Measurements from ENCODE around the gene ZNF195.

DNA sequence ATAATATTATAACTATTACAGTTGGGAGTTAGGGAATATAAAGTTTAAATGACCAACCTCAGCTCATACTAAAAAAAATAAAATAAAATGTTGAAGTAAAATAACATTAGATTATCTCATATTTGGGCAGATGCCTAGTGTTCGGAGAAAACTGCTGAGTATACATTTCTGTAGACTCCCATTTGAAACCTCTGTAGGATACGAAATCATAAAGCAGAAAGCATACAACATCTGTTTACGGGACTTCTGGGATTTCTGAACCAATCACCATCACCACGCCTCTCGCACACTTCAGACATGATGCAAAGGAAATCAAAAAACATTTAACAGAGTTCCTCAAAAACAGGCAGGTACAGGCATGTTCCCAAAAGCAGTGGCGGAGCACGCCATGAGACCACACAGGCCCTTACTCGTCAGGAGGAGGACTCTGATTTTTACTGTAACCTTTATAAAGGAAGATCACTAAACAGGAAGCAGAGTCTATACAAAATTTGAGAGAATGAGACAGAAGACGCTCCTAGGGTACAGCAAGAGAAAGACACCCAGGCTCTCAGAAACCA lies 8.6 kb downstream of the ZNF195 start:
- no peak for TF ChIP-seq ZNF274 (IDR thresholded peaks at IDR 0.05; ENCODE audit: low read length)
- TF ChIP-seq ZNF274 (tag by site-specific recombination; IDR thresholded peaks at IDR 0.05; ENCODE audit: borderline replicate concordance): no peak
- TF ChIP-seq, protein P1, sequence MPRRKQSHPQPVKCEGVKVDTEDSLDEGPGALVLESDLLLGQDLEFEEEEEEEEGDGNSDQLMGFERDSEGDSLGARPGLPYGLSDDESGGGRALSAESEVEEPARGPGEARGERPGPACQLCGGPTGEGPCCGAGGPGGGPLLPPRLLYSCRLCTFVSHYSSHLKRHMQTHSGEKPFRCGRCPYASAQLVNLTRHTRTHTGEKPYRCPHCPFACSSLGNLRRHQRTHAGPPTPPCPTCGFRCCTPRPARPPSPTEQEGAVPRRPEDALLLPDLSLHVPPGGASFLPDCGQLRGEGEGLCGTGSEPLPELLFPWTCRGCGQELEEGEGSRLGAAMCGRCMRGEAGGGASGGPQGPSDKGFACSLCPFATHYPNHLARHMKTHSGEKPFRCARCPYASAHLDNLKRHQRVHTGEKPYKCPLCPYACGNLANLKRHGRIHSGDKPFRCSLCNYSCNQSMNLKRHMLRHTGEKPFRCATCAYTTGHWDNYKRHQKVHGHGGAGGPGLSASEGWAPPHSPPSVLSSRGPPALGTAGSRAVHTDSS (tag by site-specific recombination; IDR thresholded peaks at IDR 0.05): no peak
- TF ChIP-seq ZNF311 (tag by site-specific recombination; IDR thresholded peaks at IDR 0.05; ENCODE audit: borderline replicate concordance): no peak
- no peak for TF ChIP-seq SP2 (tag by site-specific recombination; IDR thresholded peaks at IDR 0.05)
- TF ChIP-seq, protein P2, sequence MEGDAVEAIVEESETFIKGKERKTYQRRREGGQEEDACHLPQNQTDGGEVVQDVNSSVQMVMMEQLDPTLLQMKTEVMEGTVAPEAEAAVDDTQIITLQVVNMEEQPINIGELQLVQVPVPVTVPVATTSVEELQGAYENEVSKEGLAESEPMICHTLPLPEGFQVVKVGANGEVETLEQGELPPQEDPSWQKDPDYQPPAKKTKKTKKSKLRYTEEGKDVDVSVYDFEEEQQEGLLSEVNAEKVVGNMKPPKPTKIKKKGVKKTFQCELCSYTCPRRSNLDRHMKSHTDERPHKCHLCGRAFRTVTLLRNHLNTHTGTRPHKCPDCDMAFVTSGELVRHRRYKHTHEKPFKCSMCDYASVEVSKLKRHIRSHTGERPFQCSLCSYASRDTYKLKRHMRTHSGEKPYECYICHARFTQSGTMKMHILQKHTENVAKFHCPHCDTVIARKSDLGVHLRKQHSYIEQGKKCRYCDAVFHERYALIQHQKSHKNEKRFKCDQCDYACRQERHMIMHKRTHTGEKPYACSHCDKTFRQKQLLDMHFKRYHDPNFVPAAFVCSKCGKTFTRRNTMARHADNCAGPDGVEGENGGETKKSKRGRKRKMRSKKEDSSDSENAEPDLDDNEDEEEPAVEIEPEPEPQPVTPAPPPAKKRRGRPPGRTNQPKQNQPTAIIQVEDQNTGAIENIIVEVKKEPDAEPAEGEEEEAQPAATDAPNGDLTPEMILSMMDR (tag by site-specific recombination; IDR thresholded peaks at IDR 0.05): no peak
- TF ChIP-seq, protein P3, sequence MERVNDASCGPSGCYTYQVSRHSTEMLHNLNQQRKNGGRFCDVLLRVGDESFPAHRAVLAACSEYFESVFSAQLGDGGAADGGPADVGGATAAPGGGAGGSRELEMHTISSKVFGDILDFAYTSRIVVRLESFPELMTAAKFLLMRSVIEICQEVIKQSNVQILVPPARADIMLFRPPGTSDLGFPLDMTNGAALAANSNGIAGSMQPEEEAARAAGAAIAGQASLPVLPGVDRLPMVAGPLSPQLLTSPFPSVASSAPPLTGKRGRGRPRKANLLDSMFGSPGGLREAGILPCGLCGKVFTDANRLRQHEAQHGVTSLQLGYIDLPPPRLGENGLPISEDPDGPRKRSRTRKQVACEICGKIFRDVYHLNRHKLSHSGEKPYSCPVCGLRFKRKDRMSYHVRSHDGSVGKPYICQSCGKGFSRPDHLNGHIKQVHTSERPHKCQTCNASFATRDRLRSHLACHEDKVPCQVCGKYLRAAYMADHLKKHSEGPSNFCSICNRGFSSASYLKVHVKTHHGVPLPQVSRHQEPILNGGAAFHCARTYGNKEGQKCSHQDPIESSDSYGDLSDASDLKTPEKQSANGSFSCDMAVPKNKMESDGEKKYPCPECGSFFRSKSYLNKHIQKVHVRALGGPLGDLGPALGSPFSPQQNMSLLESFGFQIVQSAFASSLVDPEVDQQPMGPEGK (tag by site-specific recombination; IDR thresholded peaks at IDR 0.05): no peak
- no peak for TF ChIP-seq KLF7 (tag by site-specific recombination; IDR thresholded peaks at IDR 0.05; ENCODE audit: borderline replicate concordance)
- no peak for TF ChIP-seq ZNF24 (tag by site-specific recombination; IDR thresholded peaks at IDR 0.05)
- TF ChIP-seq, protein P4, sequence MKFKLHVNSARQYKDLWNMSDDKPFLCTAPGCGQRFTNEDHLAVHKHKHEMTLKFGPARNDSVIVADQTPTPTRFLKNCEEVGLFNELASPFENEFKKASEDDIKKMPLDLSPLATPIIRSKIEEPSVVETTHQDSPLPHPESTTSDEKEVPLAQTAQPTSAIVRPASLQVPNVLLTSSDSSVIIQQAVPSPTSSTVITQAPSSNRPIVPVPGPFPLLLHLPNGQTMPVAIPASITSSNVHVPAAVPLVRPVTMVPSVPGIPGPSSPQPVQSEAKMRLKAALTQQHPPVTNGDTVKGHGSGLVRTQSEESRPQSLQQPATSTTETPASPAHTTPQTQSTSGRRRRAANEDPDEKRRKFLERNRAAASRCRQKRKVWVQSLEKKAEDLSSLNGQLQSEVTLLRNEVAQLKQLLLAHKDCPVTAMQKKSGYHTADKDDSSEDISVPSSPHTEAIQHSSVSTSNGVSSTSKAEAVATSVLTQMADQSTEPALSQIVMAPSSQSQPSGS (tag by site-specific recombination; IDR thresholded peaks at IDR 0.05; ENCODE audit: low read depth): no peak
- TF ChIP-seq, protein P5, sequence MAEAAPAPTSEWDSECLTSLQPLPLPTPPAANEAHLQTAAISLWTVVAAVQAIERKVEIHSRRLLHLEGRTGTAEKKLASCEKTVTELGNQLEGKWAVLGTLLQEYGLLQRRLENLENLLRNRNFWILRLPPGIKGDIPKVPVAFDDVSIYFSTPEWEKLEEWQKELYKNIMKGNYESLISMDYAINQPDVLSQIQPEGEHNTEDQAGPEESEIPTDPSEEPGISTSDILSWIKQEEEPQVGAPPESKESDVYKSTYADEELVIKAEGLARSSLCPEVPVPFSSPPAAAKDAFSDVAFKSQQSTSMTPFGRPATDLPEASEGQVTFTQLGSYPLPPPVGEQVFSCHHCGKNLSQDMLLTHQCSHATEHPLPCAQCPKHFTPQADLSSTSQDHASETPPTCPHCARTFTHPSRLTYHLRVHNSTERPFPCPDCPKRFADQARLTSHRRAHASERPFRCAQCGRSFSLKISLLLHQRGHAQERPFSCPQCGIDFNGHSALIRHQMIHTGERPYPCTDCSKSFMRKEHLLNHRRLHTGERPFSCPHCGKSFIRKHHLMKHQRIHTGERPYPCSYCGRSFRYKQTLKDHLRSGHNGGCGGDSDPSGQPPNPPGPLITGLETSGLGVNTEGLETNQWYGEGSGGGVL (tag by site-specific recombination; IDR thresholded peaks at IDR 0.05): no peak
- TF ChIP-seq, protein P6, sequence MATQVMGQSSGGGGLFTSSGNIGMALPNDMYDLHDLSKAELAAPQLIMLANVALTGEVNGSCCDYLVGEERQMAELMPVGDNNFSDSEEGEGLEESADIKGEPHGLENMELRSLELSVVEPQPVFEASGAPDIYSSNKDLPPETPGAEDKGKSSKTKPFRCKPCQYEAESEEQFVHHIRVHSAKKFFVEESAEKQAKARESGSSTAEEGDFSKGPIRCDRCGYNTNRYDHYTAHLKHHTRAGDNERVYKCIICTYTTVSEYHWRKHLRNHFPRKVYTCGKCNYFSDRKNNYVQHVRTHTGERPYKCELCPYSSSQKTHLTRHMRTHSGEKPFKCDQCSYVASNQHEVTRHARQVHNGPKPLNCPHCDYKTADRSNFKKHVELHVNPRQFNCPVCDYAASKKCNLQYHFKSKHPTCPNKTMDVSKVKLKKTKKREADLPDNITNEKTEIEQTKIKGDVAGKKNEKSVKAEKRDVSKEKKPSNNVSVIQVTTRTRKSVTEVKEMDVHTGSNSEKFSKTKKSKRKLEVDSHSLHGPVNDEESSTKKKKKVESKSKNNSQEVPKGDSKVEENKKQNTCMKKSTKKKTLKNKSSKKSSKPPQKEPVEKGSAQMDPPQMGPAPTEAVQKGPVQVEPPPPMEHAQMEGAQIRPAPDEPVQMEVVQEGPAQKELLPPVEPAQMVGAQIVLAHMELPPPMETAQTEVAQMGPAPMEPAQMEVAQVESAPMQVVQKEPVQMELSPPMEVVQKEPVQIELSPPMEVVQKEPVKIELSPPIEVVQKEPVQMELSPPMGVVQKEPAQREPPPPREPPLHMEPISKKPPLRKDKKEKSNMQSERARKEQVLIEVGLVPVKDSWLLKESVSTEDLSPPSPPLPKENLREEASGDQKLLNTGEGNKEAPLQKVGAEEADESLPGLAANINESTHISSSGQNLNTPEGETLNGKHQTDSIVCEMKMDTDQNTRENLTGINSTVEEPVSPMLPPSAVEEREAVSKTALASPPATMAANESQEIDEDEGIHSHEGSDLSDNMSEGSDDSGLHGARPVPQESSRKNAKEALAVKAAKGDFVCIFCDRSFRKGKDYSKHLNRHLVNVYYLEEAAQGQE (tag by site-specific recombination; IDR thresholded peaks at IDR 0.05): no peak
- TF ChIP-seq KLF16 (tag by site-specific recombination; IDR thresholded peaks at IDR 0.05): no peak
- TF ChIP-seq SP3 (tag by site-specific recombination; IDR thresholded peaks at IDR 0.05): no peak
